HG02885 (cell line): Measurements from ENCODE around the gene MYRFL.

Experiments used
- ATAC-seq: cut with Tn5 transposase; IDR thresholded peaks from one replicate; pipeline ENCODE4 v1.9.1; 2021; ENCODE audit warnings: mild to moderate bottlenecking; ENCODE audit not compliant: unreplicated experiment, poor library complexity

The MYRFL gene

GRCh38 chr12:70007687-70008086 is 182.7 kb downstream of the MYRFL start:
- ATAC-seq, result no peak
